C1 segment of cervical spinal cord (tissue), 14 donors: ENCODE results near the gene UPF3A.
A peak's percentile ranks its signal among the peaks of the same experiment; 100 is the strongest.
"Not testable (repeated sequence)": the region's sequence is repeated elsewhere in the genome, so short reads cannot be mapped to it uniquely, and the experiment has no call there.

Source experiments
- DNase-seq, 14 donors: peaks; one replicate each; lab custom pipeline; 2025; lab: John Stamatoyannopoulos, UW

UPF3A gene

DNA sequence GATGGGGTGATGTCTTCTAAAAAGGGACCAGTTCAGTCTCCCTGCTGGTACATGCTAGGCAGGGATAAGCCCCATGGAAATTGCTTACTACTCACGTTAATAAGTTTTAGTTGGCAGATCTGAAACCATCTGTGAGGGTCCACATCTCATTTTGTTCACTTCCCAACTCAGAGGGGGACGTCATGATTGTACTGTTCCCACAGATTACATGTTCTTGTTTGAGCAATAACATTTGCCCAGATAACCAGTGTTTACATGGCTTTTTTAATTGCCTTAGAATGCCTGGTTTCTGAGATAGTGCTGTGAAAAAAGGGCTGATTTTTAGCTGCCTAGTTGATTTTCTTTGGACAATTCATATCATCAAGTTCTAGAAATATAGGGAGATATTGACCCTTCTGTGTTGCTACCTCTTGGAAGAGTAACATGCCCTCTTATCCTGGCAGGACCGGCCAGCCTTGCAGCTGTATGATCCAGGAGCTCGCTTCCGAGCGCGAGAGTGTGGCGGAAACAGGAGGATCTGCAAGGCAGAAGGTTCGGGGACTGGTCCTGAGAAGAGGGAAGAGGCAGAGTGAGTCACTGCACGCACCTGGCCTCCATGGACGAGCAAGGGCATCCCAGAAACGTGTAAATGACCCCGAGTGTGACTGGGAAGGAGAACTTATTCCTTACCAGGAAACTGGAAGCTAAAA lies 23.1 kb downstream of the UPF3A start:
- DNase-seq = no peak

GRCh38 chr13:114309086-114309485 lies 27.7 kb downstream of the UPF3A start:
- no peak for DNase-seq

GRCh38 chr13:114309806-114310410 lies 28.5 kb downstream of the UPF3A start:
- no peak for DNase-seq

- DNase-seq = no peak
These were observed 29.6 kb downstream of the UPF3A start for GRCh38 chr13:114310956-114311355.

GRCh38 chr13:114311387-114311786 lies 30.0 kb downstream of the UPF3A start:
- no peak for DNase-seq

DNA sequence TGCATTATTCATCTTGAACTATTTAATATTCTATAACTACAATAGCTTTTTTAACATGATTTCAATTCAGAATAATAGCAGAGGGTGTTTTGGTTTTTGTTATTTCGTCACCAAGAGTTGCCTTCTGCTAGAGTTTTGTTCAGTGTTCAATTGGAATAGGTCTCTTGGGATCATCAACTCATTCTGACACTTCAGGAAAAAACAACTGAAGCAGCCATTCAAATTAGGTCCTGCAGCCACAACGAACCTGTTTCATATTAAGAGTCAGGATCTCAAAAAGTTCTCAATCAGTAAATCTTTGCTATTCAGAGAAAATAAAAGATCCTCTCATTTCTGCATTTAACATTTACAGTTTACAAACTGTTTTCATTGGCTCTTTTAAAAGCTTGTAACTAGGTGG lies 30.5 kb downstream of the UPF3A start:
- DNase-seq = no peak

- DNase-seq = no peak
These were observed 31.9 kb downstream of the UPF3A start for GRCh38 chr13:114313061-114313860.

- peak; percentile 34 to 96 (median 91) for DNase-seq
These were observed 32.9 kb downstream of the UPF3A start, which contains the start of gene CHAMP1 for GRCh38 chr13:114314074-114314912. Gene CHAMP1, plus strand, starts transcription at chr13:114314503. Its CDS starts 9,340 bp downstream, at chr13:114323843.

DNA sequence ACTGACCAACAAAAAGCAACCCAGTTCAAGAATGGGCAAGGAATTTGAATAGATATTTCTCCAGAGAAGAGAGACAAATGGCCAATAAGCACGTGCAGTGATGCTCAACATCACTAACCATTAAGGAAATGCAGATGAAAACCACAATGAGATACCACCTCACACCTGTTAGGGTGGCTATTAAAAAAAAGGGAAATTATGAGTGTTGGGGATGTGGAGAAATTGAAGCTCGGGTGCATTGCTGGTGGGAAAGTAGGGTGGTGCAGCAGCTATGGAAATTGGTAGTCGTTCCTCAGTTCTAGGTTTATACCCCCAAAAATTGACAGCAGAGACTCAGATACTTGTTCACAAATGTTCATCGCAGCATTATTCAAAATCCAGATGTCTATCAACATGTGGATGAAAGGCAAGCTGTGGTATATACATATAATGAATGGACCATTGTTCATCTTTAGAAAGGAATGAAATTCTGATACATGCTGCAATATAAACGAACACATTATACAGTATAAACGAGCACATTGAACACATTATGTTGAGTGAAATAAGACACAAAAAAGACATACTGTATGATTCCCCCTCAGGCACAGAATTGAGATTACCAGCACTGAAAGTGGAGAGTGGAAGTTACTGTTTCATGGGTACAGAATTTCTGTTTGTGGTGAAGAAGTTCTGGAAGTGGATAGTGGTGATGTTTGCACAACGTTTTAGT lies 33.8 kb downstream of the UPF3A start:
- no peak for DNase-seq

DNA sequence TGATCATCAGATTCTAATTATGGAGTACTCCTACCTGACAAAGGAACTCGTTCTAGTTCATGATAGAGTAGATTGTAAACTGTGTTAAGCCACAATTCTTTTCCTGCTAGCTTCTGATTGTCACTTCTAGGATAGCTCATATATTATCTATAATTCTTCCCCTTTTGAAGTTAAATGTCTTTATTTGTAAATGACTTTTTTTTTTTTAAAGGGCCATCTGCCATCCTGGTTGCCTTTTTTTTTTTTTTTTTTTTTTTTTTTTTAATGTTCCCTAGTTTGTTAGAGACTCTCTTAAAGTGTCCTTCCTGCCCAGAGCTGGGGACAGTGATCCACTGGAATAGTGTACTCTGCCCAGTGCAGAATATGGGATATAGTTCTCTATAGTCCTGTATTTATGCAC lies 37.2 kb downstream of the UPF3A start:
- DNase-seq = no peak

- no peak for DNase-seq
These were observed 38.1 kb downstream of the UPF3A start for GRCh38 chr13:114319441-114319913.

- no peak for DNase-seq
These were observed 38.7 kb downstream of the UPF3A start for GRCh38 chr13:114320065-114320464.

GRCh38 chr13:114321256-114321655 lies 39.9 kb downstream of the UPF3A start:
- no peak for DNase-seq

DNA sequence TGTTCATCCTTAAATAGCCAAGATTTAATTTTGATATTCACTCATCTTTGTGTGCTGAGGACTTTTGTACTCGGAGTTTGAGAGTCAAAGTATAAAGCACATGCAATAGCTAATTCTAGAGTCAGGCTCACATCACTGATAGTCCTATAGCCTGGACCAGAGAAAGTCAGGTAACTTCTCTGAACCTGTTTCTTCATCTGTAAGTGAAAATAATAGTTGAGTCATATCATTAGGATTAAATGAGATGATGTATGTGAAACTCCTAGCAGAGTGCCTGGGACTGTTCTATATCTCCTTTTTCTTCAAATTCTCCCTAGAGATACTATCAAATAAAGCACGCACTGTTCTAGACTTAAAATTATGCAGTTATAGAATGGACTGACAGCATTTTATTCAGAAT lies 41.9 kb downstream of the UPF3A start:
- DNase-seq = no peak

GRCh38 chr13:114324334-114324733 lies 42.9 kb downstream of the UPF3A start:
- no peak for DNase-seq

DNA sequence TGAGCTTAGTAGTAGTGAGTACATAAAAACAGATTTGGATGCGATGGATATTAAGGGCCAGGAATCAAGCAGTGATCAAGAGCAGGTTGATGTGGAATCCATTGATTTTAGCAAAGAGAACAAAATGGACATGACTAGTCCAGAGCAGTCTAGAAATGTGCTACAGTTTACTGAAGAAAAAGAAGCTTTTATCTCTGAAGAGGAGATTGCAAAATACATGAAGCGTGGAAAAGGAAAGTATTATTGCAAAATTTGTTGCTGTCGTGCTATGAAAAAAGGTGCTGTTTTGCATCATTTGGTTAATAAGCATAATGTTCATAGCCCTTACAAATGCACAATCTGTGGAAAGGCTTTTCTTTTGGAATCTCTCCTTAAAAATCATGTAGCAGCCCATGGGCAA lies 44.3 kb downstream of the UPF3A start:
- DNase-seq = no peak

GRCh38 chr13:114328034-114328433 lies 46.6 kb downstream of the UPF3A start:
- no peak for DNase-seq

- no peak for DNase-seq
These were observed 47.2 kb downstream of the UPF3A start for GRCh38 chr13:114328595-114328994.

DNA sequence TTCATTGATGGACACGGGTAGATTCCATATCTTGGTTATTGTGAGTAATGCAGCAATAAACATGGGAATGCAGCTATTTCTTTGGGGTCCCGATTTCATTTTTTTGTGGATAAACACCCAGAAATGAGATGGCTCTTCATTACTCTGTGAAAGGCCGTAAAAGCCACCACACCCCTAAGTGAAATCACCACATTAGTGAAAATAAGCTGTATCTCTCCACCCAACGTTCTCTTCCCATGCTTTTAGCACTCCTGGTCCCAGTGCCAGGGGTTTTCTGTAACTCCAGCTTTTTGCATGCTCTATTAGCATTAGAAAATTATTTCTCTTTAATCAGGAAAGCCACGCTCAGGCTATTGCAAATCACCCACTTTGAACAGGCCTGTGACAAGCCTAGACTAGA lies 48.7 kb downstream of the UPF3A start:
- DNase-seq = no peak

DNA sequence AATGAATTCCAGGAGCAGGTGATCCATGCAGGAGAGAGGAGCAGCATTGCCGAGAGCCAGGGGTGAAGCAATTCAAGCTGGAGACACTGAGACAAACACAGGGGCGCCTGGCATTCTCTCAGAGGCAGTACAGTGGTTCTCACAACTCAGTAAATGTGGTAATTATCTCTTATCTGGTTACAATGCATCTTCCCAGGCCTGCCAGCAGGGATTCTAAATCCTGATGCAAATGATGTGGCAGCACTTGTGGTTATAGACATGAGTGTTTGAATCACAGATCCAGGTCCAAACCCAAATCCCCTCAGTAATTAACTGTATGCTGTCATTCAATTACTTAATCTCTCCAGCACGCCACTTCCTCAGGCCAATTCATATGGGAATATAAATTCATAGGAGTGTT lies 52.5 kb downstream of the UPF3A start:
- not testable (repeated sequence) for DNase-seq
